Heart left ventricle (tissue), 13 donors: ENCODE data around the gene CCBE1.

Experiments
- CTCF ChIP-seq, 12 donors: fragments of 200-600 bp; sonication (generic) in 4 of 12; IDR thresholded peaks; one replicate each; pipeline versions ENCODE4 v1.5.0 to v1.8.0; 2018 to 2022; ENCODE audit warnings: antibody characterized with exemption in 12 of 12, mild to moderate bottlenecking in 5 of 12
- POLR2A ChIP-seq, 2 donors: fragments of 450-650 bp; IDR thresholded peaks; one replicate each; pipeline ENCODE4 v1.6.1; 2017; ENCODE audit warnings: antibody characterized with exemption in 2 of 2, mild to moderate bottlenecking in 2 of 2, moderate library complexity in 2 of 2
- donor health status: ischemic (EF 13 %, LVEDD 7.1; RV severe dilation, severe dysfunction).
- donor health status: DM: no; HTN: yes; CAD: no.
- donor health status: DM: no; HTN: no; CAD: no.
- donor health status: ischemic (EF 25% LVEDD 6.9; RV normal size, moderate dysfunction).
- donor health status: ischemic (EF 25% LVEDD 5.7; RV mildly dilated, moderate dysfunction).
- donor health status: ischemic (EF 35%, LVEDD 5.7; RV mildly dilated, moderate dysfunction).
- donor health status: nonischemic (EF 11% LVEDD 7.7; RV severe dilation, severe dysfunction).
- donor health status: DM: yes; HTN: yes; CAD: no.
- donor health status: PGD.
- donor health status: ischemic (EF 29% LVEDD 5.4; RV normal size, mild dysfunction).
- donor health status: nonischemic (EF 23%, LVEDD 6.1; RV moderate dilation, normal function).

- no peak for TF ChIP-seq CTCF (IDR thresholded peaks at IDR 0.05)
- no peak for TF ChIP-seq POLR2A (IDR thresholded peaks at IDR 0.05)
Measured at GRCh38 chr18:59485382-59485781, 211.8 kb downstream of the CCBE1 start.
